Right renal pelvis (tissue), 4 donors: Measurements from ENCODE around the gene LIMK2. TPM values are rescaled to one million over a fixed set of nuclear protein-coding genes. Genes with fewer than 3 reads are reported as not detected.
"Not testable (repeated sequence)": the region's sequence is repeated elsewhere in the genome, so short reads cannot be mapped to it uniquely, and the experiment has no call there.

Source experiments
- DNase-seq, 4 donors: peaks; one replicate each; pipeline ENCODE4 v3.0.0-alpha.2; 2013; ENCODE audit warnings: low read depth in 4 of 4, low spot score in 3 of 4, missing footprints in 1 of 4
- polyA plus RNA-seq, 4 donors: library from polyadenylated mRNA; unstranded; fragments of 120-200 nt; gene quantifications; one replicate each; pipeline ENCODE4 v1.2.1, GENCODE V29; 2013; ENCODE audit not compliant: insufficient read length in 4 of 4

The LIMK2 gene
- polyA plus RNA-seq, 4 donors: 52.5 to 57.4 (median 53.0) TPM

DNA sequence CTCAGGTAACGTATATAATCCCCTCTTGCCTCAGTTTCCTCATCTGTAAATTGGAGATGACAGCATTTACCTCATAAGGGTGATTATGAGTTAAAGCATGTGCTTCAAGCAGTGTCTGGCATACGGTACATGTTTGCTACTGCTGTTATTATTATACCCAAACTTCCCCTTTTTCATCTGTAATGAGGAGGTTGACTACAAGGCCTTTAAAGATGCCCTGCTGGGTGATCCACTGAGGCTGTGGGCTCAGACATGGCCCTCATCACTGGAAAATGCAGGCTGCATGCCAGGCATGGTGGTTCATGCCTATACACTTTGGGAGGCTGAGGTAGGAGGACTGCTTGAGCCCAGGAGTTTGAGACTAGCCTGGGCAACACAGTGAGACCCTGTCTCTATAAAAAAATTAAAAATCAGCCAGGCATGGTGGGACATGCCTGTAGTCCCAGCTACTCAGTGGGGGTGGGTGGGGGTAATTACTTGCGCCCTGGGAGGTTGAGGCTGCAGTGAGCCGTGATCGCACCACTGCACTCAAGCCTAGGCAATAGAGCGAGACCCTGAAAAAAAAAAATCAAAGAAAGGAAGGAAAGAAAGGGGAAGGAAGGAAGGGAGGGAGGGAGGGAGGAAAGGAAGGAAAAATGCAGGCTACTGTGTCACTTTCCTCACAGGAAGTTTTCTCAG, 75.9 kb downstream of the LIMK2 start:
- DNase-seq: no peak

DNA sequence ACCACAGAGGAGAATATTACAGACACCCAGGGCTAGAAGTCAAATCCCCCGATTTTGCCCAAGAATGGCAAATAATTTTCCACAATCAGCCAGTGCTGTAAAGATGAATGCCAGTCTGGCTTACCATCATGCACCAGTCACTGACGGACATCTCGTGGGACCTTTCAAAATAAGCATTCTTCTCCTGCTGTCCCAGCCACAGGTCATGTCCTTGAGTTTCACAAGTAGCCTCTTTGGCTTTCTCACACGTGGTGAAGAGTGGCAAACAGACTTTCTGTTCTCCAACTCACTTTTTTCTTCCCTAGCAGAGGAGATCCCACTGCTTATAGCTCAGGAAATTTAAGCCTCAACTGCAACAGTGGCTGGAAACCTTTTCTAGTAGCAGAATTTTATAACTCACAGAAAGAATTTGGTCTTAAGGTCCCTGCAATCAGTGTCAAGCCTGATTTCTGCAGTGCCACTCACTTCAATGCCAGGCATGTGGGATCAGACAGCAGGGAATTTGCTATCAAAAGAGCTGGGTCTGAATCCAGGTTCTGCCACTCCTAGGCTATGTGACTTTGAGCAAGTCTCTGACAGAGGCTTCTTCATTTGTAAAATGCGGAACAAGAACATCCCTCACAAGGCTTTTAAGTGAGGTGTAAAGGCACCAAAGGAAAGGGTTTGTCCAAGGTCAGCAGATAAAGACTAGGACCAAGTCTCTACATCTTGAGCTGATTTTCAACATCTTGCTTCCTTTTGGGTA, 76.6 kb downstream of the LIMK2 start:
- no peak for DNase-seq

DNA sequence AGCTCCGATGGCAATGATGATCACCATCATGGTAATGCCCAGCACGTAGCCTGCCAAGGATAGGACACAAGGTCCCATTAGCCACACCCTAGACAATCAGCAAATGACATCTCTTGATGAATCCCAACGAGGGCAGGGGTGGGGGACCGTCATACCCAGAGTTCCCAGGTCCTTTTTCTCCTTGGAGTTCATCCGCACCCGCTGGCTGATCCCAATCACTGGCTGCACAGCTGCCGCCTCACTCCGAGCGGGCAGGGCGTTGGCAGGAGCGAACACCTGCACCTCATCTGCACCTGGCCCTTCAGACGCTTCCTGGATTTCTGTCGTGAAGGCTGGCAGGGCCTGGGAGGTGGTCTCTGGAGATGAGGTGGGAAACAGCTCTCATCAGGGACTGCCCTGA, 77.2 kb downstream of the LIMK2 start:
- DNase-seq: no peak

DNA sequence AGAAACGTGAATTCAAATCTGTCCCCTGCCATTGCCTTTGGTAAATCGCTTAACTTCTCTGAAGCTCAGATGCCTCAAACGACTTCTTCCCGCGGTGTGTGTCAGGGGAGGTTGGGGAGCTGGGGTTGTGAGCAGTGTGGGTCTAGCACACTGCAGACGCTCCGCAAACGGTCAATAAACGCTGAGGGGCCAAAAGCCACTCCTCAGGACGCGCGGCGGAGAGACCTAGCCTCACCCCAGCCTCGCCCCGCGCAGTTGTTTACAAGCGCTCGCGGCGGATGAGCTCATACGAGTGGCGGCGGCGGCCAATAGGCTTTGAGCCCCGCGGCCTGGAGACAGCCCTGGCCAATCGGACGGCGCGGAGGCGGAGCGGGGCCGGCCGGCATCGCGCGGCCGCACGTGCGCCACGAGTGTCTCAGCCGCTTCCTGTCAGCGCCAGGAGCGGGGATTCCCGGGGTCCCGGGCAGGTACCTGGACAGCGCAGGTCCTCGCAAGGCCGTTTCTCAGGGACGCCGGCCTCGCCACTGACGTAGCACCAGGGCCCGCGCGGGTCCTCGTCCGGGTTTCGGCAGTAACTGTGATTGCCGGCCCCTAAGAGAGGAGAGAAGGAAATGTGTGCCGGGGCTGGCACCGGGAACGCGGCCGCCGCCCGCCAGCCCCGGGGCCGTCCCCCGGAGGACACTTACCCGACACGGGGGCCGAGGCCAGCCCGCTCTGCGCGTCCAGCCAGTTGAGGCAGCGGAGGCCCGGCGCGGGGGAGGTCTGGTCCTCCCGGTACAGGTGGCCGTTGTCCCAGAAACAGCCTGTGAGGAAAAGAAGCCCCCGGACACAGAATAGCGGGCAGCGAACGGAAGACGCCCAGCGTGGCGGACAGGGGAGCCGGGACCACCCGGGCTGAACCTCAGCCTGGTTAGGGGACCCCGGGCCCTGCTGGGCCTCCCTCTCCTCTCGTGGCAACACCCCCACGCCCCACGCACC, 78.7 kb downstream of the LIMK2 start:
- peak in 3 of 4 donors; percentile 75 to 84 (median 80) for DNase-seq

DNA sequence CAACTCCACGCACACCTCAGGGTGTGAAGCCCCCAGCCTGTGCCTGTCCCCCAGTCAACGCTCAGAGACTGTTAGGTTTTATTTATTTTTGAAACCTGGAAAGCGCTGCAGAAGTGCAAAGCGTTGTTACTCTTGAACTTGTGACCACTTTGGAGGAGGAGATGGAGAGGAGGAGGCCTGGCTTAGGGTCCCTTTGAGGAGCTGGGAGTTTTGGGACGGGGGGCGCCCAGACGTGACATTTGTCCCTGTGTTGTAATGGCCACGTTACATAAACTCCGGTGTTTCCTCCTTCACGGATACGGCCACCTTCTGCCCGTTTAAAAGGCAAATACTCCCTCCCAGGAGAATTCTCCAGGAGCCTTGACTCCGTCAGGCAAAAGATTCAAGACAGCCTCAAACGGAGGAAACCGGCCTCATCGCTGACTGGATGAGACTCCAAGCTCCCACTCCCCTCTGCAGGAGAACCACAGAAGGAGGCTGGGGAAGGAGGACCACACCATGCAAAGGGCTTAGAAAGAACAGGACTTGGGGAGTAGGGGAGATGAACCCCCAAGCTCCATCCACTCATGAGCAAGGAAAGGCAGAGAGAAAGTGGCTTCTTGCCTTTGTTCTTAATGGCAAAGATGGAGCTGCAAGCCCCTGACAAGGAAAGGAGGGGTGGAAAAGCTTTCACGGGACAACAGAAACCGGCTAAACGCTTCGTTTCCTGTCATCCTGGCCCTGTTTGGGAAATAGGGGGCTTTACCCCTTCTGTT, 79.6 kb downstream of the LIMK2 start:
- no peak for DNase-seq

DNA sequence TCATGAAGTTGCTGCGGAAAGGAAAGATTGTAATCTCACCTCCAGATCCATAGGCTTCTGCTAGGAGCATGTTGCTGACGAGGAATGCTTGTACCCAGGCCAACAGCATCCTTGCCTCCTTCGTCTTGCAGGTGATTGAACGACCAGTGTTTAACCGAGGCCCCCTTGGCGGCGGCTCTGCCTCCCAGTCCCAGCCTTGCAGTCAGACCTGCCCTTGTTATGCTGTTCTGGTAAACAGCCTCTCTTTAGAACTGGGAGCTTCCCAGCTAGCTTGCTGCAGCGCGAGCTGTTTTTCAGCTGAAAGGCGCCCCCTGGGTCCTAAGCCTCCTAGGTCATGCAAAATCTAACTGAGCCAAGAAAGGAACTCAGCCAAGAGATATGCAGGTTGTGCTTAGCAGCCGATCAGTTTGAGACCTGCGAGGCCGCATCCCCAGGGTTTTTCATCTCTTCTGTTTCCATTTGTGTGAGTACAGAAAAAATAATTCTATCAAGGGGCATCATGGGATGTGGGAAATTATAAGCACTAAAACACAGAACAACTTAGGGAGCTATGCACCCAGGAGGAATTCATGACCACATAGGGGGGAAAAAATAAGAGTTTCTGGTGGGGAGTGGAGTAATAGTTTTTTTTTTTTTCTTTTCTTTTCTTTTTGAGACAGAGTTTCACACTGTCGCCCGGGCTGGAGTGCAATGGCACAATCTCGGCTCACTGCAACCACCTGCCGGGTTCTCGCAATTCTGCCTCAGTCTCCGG, 80.3 kb downstream of the LIMK2 start, which contains the start of gene PIK3IP1:
TSS of gene PIK3IP1 (minus strand) at position 253 of the 754 bp plus-strand sequence. CDS start at position 109, 144 bp downstream.
- DNase-seq: peak in 3 of 4 donors; percentile 75 to 80 (median 76)

DNA sequence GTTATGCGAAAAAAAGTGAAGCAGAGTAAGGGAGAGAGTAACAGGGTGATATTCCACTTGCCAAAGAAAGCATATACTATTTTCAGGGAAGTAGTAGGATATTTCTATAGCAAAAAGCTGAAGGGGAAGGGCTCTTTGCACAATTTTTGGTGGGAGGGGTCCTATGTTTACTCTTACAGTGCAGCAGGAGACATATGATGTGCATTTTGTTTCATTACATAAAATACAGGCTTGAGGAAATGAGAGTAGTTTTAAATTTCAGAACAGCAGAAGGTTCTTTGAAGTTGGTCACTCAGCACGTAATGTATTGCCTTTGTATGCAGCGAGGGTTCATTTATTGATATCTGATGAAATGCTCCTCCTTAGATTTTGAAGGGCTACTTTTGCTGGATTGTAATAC, 83.3 kb downstream of the LIMK2 start:
- DNase-seq: no peak

DNA sequence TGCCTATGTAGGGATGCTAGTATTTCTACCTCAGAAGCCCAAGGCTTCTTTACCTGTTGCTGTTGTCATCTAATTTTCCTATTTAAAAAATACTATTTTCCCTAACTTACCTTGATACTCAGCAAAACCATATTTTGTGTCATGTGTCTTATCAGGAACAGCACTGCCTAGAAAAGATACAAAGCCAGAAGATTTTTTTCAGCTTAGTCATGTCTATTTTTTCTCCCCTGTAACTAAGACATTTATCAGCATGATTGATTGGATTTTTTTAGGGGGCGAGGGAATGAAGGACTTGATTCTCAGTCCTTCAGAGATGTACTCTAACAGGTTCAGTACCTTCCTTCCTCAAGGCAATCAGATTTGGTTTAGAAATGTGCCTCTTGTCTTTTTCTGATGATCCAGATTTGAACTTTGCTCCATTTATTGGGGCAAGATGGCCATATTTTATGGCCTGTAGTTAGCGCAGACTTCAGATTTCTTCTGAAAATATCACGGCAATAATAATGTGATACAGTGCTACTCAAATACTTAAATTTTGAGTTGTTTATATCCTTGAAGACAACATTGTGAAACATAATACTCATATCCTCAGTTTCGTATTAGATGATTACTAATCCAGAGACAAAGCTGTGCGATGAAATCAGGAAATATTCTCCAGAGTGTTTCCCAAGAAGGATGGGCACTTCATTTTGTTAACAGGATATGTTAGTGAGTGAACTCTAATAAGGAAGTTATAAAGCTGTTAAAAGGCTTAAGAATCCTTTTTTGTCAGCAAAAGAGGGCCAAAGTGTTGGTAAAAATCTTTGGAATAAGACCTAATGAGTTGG, 83.9 kb downstream of the LIMK2 start:
- no peak for DNase-seq

DNA sequence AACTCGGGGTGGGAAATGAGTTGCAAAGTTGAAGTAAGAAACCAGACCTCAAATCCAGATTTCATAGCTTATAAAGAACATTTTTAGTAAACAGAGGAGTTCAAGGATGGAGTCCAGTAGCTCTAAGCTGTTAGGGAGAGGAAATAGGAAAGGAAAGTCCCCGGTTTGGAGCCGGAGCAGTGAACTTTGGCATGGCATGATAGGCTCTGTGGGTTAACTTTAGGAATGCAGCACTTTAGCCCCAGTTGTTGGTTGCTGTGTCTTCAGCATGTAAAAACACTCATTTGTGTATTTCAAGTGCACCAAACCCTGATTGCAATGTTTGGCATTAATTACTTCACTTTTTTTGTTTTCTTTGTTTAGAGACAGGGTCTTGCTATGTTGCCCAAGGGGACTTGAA, 88.8 kb downstream of the LIMK2 start:
- no peak for DNase-seq

DNA sequence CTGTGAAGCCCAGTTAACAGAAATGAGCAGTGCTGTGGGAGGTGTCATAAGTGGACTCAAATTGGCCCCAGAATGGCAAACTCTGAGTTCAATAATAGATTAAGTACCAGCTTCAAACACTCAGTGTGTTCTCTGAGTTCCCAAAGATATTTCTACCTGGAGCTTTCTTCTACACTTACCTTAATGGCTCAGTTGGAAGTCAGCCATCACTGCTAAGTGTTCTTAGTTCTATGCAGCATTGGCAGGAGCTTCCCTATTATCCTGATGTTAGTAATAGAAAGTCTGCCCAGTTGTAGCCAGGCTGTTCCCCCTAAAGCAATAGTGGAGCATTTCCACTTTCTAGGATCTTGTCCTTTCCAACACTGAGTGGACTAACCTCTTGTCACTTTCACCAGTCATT, 89.9 kb downstream of the LIMK2 start:
- DNase-seq: no peak

DNA sequence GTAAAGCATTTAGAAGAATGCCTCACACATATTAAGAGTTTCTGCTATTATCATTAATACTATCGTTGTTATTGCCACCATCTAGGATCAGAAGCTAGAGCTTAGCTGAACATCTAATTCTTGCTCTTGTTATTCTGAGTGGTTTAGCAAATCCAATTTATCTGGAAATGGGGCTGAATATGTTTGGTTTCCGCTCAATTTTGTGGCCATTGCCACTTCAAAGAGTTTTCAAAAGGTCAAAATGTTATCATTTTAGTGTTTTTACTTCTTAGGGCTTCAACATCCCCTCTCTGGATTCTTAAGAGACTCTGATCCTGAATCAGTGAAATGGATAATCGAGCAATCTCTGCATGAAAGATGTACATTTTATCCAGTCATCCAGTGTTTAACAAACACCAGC, 90.4 kb downstream of the LIMK2 start:
- DNase-seq: no peak

DNA sequence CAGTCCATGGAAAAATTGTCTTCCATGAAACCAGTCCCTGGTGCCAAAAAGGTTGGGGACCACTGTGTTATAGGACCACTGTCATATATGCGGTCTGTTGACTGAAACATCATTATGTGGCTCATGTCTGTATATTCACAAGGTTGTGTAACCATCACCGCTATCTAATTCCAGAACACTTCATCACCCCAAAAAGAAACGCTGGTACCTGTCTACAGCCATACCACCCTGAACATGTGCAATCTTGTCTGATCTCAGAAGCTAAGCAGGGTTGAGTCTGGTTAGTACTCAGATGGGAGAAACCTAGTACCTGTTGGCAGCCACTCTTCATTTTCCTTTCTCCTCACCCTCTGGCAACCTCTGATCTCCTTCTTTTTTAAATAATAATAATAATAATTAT, 93.1 kb downstream of the LIMK2 start:
- no peak for DNase-seq

DNA sequence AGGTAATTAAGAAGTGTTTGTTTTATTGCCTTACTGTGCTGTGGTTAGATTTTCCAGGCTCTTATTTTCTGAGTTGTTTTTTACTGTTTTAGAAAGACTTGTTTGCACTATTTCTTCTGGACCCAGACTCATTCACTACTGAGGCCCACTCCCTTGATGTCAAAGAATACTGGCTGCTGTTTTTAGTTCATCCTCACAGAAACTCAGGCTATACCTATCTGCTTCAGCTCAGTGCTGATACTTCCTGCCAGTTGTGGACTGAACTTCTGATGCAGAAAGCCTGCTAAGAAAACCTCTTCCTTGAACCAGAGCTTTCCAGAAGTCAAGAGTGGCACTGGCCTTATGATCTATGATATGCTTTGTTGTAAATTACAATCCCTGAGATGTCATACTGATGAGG, 96.1 kb downstream of the LIMK2 start:
- no peak for DNase-seq

DNA sequence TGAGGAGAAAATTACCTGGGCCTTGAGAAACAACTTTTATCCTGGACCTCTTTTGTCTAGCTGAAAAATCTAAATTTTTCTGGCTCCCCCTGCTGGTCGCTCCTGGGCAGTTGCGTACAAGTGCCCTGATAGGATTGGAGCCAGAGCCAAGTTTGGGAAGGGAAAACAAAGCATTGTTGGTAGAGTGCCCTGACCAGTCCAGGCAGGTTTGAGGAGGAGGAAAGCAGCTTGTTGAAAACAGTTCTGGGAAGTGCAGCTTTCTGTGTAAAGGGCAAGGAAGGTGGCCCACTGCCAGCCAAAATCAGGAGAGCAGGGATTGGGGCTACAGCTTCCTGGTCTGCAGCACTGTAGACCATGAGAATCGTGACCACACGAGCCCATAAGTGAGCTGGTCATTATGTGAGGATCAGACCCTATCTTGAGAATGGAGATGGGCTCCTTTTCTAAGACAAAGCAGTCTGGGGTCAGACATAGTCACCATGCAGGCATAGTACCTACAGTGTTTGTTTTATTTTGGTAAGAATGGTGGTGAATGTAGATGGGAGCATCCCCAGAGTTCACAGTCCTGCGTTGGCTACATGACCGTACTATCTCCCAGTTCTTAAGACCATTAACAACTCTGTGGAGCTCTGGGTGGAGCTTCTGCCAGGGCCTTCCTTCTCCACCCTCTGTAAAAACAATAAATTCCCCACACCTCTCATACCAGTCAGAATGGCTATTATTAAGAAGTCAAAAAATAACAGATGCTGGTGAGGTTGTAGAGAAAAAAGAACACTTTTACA, 101.5 kb downstream of the LIMK2 start:
- DNase-seq: peak; percentile 55 to 68 (median 57)

DNA sequence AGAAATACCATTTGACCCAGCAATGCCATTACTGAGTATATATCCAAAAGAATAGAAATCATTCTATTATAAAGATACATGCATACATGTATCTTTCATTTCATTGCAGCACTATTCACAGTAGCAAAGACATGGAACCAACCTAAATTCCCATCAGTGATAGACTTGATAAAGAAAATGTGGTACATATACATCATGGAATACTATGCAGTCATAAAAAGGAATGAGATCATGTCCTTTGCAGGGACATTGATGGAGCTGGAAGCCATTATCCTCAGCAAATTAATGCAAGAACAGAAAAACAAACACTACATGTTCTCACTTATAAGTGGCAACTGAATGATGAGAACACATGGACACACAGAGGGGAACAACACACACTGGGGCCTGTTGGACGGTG, 102.1 kb downstream of the LIMK2 start:
- DNase-seq: not testable (repeated sequence)

DNA sequence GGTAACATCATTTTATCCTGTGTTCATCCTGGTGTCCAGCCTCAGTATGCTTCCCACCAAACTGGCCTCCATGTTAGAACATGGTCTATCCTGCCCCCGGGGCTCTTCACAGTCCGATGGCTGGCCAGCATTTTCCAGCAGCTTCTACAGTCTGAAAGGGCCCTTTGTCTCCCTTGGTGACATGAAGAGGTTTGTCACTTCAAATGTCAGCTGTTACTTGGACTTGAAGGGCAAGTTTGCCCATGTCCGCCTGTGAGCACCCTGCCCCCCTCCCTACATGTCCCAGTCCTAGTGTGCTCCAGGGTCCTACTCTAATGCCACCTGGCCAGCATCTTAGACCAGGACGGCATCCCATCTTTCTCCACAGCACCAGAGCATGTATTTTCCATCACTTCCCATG, 109.3 kb downstream of the LIMK2 start:
- DNase-seq: no peak

DNA sequence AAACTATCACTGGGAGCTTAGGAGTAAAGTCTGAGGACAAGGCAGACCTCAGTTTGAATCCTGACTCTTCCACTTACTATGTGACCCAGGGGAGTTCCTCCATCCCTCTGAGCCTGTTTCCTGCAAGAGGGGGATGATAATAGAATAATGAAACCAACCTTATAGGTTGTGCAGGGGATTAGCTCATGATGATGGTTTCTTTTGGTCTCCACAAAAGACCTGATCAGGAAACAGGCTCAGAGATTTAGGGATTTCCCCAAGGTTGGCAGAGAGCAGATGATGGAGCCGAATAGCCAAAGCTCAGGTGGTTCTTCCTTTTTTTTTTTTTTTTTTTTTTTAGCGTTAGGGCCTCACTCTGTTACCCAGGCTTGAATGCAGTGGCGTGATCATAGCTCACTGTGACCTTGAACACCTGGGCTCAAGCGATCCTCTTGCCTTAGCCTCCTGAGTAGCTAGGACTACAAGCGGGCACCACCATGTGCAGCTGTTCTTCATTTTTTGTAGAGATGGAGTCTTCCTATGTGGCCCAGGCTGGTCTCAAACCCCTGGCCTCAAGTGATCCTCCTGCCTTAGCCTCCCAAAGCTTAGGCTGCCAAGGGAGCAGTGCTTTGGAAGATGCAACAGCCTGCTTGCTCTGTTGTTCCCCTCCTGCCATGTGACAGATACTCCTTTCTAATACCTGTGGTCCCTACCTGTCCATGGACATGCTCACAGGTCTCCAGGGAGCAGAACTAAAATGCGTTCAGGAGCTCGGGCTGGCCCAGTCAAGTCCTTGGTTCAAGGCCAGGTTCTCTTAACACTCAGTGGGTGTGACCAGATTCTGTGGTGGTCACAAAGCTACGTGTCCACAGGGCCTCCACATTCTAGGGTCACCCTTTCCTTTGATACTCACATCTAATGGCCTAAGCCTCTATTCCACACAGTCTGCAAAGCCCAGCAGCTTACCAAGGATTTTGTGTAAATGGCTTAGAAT, 111.8 kb downstream of the LIMK2 start:
- no peak for DNase-seq
